RWPE1 (cell line): Measurements from ENCODE around the gene NFIB.

Source experiments
- CTCF ChIA-PET: fragments of 350-600 bp; sonication (Branson Sonifier 250); formaldehyde crosslinking; extraction: SDS; loops from one replicate; lab custom pipeline; 2021; lab: Yijun Ruan, JAX
- POLR2A ChIA-PET: fragments of 400-600 bp; formaldehyde crosslinking; extraction: SDS; loops from one replicate; lab custom pipeline; 2020; ENCODE audit warnings: antibody characterized with exemption; ENCODE audit not compliant: low non-redundant PET; lab: Yijun Ruan, JAX
- DNase-seq: peaks from one replicate; pipeline ENCODE4 v3.0.0; 2012; ENCODE audit warnings: low spot score
- H3K27ac ChIP-seq: fragments of 450-650 bp; 2 replicates; pipeline ENCODE4 v1.5.1; 2017
- CTCF ChIP-seq: fragments of 450-650 bp; conservative IDR thresholded peaks from 2 replicates; pipeline ENCODE4 v1.5.1; 2017; ENCODE audit warnings: low read depth, mild to moderate bottlenecking

The NFIB gene

GRCh38 chr9:14340994-14341393 is 27.1 kb upstream of the NFIB start:
- no peak for TF ChIP-seq CTCF
- DNase-seq, result no peak
- CTCF ChIA-PET, result interaction anchor here (0.6 kb wide), 2 partner anchors 261 to 1291 kb away, joined by 4 to 5 read pairs; no protein-coding TSS in a partner anchor
- no peak overlapping the region for H3K27ac ChIP-seq
- POLR2A ChIA-PET, result interaction anchor here (1.0 kb wide), 1 partner anchor 27 kb away, joined by 3 read pairs; no protein-coding TSS in a partner anchor

- no peak overlapping the region for H3K27ac ChIP-seq
- no peak for TF ChIP-seq CTCF
- no peak for DNase-seq
- CTCF ChIA-PET, result interaction anchor here (0.6 kb wide), 1 partner anchor 261 kb away, joined by 4 read pairs; no protein-coding TSS in a partner anchor
- POLR2A ChIA-PET, result interaction anchor here (1.0 kb wide), 1 partner anchor 26 kb away, joined by 3 read pairs; no protein-coding TSS in a partner anchor
These were observed 26.4 kb upstream of the NFIB start for GRCh38 chr9:14340219-14340873.

- no peak for DNase-seq
- ChIA-PET POLR2A (no interaction called here), CTCF (no interaction called here)
- H3K27ac ChIP-seq, result no peak overlapping the region
- no peak for TF ChIP-seq CTCF
These were observed 25.8 kb upstream of the NFIB start for GRCh38 chr9:14339746-14340145.

- TF ChIP-seq CTCF, result no peak
- ChIA-PET CTCF (interaction anchor here (0.8 kb wide), 1 partner anchor 1881 kb away, joined by 3 read pairs; no protein-coding TSS in a partner anchor), POLR2A (no interaction called here)
- no peak overlapping the region for H3K27ac ChIP-seq
- DNase-seq, result no peak
These were observed 23.7 kb upstream of the NFIB start for GRCh38 chr9:14337615-14338014.

GRCh38 chr9:14336244-14336643 is 22.3 kb upstream of the NFIB start:
- POLR2A ChIA-PET, result no interaction called here
- no peak for TF ChIP-seq CTCF
- no peak for DNase-seq
- no peak overlapping the region for H3K27ac ChIP-seq
- CTCF ChIA-PET, result interaction anchor here (0.6 kb wide), 1 partner anchor 17 kb away, joined by 6 read pairs; no protein-coding TSS in a partner anchor

- CTCF ChIA-PET, result no interaction called here
- POLR2A ChIA-PET, result no interaction called here
These were observed 17.2 kb upstream of the NFIB start for GRCh38 chr9:14331120-14331519.

More at GRCh38 chr9:14331120-14331519, 17.2 kb upstream of the NFIB start:
- H3K27ac ChIP-seq, result no peak overlapping the region
- no peak for DNase-seq
- no peak for TF ChIP-seq CTCF
